ENCODE results near the gene COL16A1.

DNA sequence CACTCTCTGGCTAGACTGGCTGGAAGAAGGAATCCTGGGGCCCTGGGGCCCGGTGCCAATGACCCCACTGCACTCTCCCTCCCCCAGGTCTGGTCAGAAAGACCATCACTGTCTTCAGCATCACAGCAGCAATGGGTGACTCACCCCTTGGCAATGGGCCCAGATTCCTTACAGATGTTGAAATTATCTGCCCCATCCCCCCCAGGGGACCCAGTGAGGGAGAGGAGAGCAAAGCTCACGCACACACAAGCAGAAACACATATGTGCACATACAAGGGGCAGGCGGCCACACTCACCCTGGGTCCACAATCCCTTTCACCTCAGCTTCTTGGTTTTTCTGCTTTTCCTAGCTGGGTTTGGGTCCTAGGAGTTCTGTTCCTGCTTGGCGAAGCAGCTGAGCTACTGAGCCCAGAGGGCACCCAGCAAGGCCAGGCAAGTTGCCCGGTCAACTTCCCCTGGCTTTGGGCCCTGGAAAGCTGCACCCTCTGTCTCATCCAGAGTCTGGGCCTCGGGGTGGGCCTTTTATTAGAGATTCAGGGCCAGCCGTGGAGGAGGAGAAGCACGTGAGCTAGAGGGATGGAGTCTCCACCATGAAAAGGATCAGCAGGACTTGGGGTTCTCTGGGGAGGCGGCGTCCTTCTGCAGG, 2.6 kb downstream of the COL16A1 start:
- TF ChIP-seq POLR2A (IDR thresholded peaks at IDR 0.05; ENCODE audit: low read depth, low read length) = no peak
- no peak for TF ChIP-seq POU2F2 (IDR thresholded peaks at IDR 0.05; ENCODE audit: low read depth, low read length)
- TF ChIP-seq SPI1 (IDR thresholded peaks at IDR 0.05; ENCODE audit: low read depth, low read length) = no peak
- no peak for TF ChIP-seq POLR2AphosphoS5 (IDR thresholded peaks at IDR 0.05; ENCODE audit: low read depth, low read length)
- no peak for TF ChIP-seq TAF1 (IDR thresholded peaks at IDR 0.05; ENCODE audit: low read depth, low read length)

All from GM12891 (cell line).